Upper lobe of right lung (tissue), 1 donor: Measurements from ENCODE around the gene NPFFR1. TPM values are rescaled to one million over a fixed set of nuclear protein-coding genes. Genes with fewer than 3 reads are reported as not detected.
A peak's percentile ranks its signal among the peaks of the same experiment; 100 is the strongest.

Source experiments
- ATAC-seq: fragments of 200-7000 bp; cut with Tn5 transposase; one replicate; pipeline ENCODE4 v1.9.1; 2020; ENCODE audit warnings: mild to moderate bottlenecking, moderate library complexity
- DNase-seq: peaks from one replicate; pipeline ENCODE4 v3.0.0-alpha.2; 2020
- H3K27ac ChIP-seq: fragments of 200-600 bp; one replicate; pipeline ENCODE4 v1.8.0; 2022
- H3K27me3 ChIP-seq: fragments of 200-600 bp; one replicate; pipeline ENCODE4 v1.8.0; 2022; ENCODE audit warnings: mild to moderate bottlenecking
- H3K36me3 ChIP-seq: fragments of 200-600 bp; one replicate; pipeline ENCODE4 v1.8.0; 2022
- H3K4me1 ChIP-seq: fragments of 200-600 bp; one replicate; pipeline ENCODE4 v1.8.0; 2022
- H3K4me3 ChIP-seq: fragments of 200-600 bp; one replicate; pipeline ENCODE4 v1.8.0; 2022; ENCODE audit warnings: mild to moderate bottlenecking
- H3K9me3 ChIP-seq: fragments of 200-600 bp; one replicate; pipeline ENCODE4 v1.8.0; 2022
- intact Hi-C: fragments of 100-400 bp; cut with DNase I; formaldehyde crosslinking; loops from one replicate; pipeline ENCODE4 v1.11.0; 2022
- total RNA-seq: library from RNA; stranded (reverse); fragmentation: NEBNext Ultra II Directional; extraction: Animal tissue kit (Norgen Biotek cat#: 25700); gene quantifications from one replicate; pipeline ENCODE4 v1.2.1, GENCODE V29; 2021
- TF ChIP-seq, protein P1 (sequence below): fragments of 200-600 bp; IDR thresholded peaks from one replicate; pipeline ENCODE4 v1.8.0; 2022; ENCODE audit warnings: antibody characterized with exemption
- donor health status: DM: no; HTN: yes; CAD: no; lungs with severe emphysema.

The NPFFR1 gene
- total RNA-seq, 1 donor from 2014 or later: 1.1 TPM

DNA sequence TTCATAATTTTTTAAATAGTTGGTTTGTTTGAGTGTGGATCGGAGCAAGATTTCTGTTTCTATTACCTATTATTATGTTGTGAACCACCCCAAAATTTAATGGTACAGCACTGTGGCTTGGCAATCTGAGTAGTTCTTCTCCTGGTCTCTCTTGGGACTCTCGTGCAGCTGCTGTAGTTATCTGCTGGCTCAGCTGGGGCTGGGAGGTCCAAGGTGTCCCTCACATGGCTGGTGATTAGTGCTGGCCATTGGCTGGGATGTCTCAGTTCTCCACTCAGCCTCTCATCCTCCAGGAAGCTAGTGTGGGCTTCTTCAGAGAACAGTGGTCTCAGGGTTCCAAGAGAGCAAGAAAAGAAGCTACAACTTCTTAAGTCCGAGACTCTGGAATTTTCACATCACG is 15.4 kb downstream of the NPFFR1 start:
- Histone ChIP-seq H3K27ac (no peak overlapping the region), H3K27me3 (no peaks in the 10 kb centered on the region), H3K36me3 (no peaks in the 10 kb centered on the region), H3K9me3 (no peaks in the 10 kb centered on the region), H3K4me3 (no peak overlapping the region), H3K4me1 (no peaks in the 10 kb centered on the region)
- TF ChIP-seq, protein P1, sequence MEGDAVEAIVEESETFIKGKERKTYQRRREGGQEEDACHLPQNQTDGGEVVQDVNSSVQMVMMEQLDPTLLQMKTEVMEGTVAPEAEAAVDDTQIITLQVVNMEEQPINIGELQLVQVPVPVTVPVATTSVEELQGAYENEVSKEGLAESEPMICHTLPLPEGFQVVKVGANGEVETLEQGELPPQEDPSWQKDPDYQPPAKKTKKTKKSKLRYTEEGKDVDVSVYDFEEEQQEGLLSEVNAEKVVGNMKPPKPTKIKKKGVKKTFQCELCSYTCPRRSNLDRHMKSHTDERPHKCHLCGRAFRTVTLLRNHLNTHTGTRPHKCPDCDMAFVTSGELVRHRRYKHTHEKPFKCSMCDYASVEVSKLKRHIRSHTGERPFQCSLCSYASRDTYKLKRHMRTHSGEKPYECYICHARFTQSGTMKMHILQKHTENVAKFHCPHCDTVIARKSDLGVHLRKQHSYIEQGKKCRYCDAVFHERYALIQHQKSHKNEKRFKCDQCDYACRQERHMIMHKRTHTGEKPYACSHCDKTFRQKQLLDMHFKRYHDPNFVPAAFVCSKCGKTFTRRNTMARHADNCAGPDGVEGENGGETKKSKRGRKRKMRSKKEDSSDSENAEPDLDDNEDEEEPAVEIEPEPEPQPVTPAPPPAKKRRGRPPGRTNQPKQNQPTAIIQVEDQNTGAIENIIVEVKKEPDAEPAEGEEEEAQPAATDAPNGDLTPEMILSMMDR: no peak
- no peak for DNase-seq
- intact Hi-C loops: no loop called here
- ATAC-seq: no peak

GRCh38 chr10:70267161-70267933 is 16.5 kb downstream of the NPFFR1 start:
- Histone ChIP-seq H3K4me3 (no peak overlapping the region), H3K9me3 (no peaks in the 10 kb centered on the region), H3K36me3 (no peaks in the 10 kb centered on the region), H3K4me1 (no peaks in the 10 kb centered on the region), H3K27me3 (no peaks in the 10 kb centered on the region), H3K27ac (no peak overlapping the region)
- TF ChIP-seq, protein P1: peak; percentile 28
- ATAC-seq (peak; percentile 55), DNase-seq (no peak)
- intact Hi-C loops: no loop called here

DNA sequence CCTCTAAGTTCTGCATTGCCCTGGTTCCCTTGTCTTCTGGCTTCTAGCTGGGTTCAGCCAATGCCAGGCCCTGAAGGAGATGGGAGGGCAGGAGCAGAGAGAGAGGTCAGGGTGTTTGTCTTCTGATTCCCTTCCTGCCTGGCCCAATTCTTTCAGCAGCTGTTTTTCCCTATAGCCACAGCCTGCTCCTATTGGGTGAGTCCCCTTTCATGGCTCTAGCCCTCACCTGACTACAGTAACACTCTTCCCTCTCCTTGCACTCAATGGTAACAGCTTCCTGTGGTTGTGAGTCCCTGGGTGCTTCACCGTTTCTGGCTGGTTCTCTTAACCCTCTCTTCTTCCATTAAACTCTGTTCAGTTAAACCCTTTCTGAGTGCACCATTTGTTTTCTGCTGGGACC is 17.1 kb downstream of the NPFFR1 start:
- Histone ChIP-seq H3K4me3 (no peak overlapping the region), H3K9me3 (no peaks in the 10 kb centered on the region), H3K27ac (no peak overlapping the region), H3K4me1 (no peaks in the 10 kb centered on the region), H3K27me3 (no peaks in the 10 kb centered on the region), H3K36me3 (no peaks in the 10 kb centered on the region)
- TF ChIP-seq, protein P1: no peak
- DNase-seq (no peak), ATAC-seq (no peak)
- intact Hi-C loops: no loop called here

GRCh38 chr10:70266056-70266455 is 17.7 kb downstream of the NPFFR1 start:
- intact Hi-C loops: no loop called here
- H3K9me3 ChIP-seq: no peaks in the 10 kb centered on the region
- DNase-seq: no peak
- H3K36me3 ChIP-seq: no peaks in the 10 kb centered on the region
- no peak for ATAC-seq
- TF ChIP-seq, protein P1: no peak
- no peaks in the 10 kb centered on the region for H3K4me1 ChIP-seq
- H3K27me3 ChIP-seq: no peaks in the 10 kb centered on the region
- H3K27ac ChIP-seq: no peak overlapping the region
- no peak overlapping the region for H3K4me3 ChIP-seq

DNA sequence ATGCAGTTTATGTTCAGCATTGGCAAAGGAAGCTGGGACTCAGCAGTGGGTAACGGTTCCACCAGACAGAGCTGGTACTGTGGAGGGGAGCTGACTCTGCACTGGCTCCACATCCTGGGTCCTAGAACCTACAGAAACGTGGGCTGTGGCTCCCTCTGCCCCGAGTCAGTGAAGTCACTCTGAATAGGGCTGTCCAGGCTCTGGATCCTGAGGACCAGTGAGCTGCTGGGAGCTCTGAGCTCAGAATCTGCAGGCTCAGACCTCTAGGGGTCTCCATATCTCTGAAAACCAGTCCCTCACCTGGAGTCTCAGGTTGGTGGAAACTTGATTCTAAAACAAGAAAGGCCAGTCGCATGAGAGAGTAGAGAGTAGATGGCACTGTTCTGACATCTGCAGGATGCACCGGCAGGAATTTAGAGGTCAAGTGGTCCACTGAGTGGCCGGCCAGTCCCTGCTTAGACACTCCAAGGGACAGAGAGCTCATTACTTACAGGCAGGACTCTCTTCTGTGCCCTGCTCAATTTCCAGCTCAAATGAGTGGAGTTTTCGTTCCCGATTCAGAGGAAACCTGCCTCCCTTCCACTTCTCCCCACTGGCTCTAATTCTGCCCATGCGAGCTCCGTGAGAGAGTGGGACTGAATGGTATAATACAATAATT is 18.6 kb downstream of the NPFFR1 start:
- TF ChIP-seq, protein P1: peak; percentile 33
- no peak for DNase-seq
- Histone ChIP-seq H3K27ac (no peak overlapping the region), H3K36me3 (no peaks in the 10 kb centered on the region), H3K4me1 (no peaks in the 10 kb centered on the region), H3K27me3 (no peaks in the 10 kb centered on the region), H3K9me3 (no peaks in the 10 kb centered on the region), H3K4me3 (no peak overlapping the region)
- peak; percentile 88 for ATAC-seq
- intact Hi-C loops: no loop called here
